NCI-H748 (cell line): Measurements from ENCODE around the gene ATP8A1.

Experiments
- DNase-seq: peaks from one replicate; lab custom pipeline; 2025; ENCODE audit not compliant: unreplicated experiment; lab: John Stamatoyannopoulos, UW

Gene ATP8A1

DNA sequence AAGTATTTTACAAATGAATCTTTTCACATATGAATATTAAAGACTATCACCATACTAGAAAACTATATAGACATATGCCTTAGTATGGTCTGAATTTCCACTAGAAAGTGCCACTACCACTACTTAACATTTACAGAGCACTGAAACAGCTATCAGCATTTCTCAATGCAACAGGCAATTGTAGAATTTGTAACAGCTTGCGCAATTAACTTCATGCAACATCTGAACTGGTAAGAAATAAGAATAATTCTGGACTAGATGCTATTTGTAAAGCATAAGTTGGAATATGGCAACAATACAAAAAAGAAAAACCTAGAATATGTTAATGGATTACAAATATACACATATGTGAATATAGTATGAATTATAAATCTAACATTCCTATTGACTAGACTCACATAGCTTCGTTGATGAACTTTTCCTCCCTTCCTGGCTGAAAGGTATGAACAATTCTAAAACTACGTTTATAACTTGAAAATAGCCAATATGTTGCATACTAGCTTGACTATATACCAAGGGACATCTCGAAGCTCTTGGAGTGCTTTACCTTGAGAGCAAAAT lies 82.0 kb downstream of the ATP8A1 start:
- DNase-seq, result no peak

GRCh38 chr4:42573249-42573648 lies 83.7 kb downstream of the ATP8A1 start:
- DNase-seq, result no peak

DNA sequence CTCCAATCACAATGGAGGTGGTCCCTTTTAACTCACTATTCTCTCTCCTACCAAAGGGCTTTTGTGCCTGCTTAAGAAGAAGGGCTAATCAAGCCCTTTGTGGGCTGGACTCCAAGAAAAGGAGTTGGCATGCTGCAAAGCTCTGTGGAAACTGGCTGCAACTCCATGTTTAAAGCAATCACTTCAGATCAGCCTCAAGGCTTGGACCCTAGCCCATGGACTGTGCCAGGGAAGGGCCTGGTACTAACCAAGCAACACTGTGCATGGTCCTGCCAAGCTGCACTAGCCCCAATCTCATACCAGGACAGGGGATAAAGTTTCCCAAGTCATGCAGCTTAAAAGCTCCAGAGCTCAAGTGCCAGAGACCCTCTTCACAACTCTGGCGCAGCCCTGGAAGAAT lies 86.7 kb downstream of the ATP8A1 start:
- no peak for DNase-seq

DNA sequence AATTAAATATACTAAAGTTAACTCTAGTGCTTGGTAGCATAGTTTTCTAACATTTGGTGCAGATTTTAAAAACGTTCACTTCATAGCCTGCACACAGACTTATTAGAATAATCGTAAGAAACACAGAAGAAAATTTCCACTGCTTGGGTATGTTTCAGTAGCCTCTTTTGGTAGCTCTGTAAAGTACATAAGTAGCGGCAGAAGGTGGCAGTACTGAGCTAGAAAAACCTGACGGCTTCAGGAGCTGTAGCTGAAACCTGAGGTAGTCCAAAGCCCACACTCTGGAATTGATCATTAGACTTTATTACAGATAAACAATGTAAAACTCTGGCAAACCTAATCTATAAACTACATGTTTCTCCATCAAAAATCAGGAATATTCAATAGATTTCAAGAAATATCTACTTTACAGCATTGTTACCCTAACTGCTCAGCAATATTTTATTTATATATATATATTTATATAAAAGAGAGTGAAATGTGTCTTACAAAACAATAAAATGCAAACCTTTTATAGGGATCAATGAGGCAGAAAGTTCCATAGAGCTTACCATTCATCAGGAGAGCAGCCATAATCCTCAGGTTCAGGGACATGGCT lies 88.2 kb downstream of the ATP8A1 start:
- DNase-seq, result peak; percentile 61

DNA sequence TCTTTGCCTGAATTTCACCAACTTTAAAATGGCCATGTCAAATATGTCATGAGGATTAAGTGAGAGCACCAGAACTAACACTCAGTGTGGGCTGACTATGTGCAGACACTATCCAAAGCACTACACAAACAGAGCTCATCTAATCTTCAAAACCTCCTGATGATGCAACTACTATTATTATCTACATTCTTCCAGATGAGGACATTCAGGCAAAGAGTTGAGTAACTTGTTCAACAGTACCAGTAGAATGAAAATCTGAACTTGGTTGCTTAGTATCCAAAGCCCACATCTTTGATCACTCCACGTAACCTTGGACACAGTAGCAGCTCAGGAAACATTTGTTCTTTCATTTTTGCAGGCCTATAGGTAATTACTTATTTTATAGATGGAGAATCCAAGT lies 90.1 kb downstream of the ATP8A1 start:
- no peak for DNase-seq

DNA sequence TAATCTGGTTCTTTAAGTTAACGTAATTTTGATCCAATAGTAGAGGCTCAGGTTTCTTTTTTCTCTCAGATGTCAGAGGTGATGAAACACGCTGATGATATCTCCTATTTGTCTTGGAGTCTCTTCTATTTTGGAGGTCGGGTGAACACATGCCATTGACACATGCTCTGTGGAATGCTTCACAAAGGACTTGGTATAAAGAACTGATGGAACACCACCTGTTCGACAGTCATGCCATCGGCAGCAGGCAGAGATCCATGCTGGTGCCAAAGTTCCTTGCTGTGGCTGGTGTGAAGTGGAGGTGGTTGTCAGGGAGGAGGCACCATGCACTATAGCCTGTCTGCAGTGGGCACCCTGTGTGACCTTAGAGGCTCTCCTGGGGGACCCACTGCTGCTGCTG lies 94.9 kb downstream of the ATP8A1 start:
- no peak for DNase-seq

DNA sequence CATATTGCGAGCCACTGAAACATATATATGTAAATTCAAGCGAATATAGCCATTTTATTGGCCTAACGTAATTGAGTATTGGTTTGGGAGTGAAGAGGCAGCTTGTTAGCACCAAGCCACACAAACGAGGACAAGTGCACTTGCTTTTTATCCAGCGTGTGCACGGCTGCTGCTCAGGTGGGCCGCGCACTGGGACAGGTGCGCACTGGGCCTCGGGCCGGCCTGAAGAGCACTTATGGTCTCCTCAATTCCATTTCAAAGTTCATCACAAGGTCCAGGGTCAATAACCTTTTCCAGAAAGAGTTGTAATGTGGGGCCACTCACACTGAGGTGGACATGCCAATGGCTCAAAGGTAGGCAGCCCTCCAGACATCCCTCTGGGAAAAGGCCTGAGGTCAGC lies 95.9 kb downstream of the ATP8A1 start:
- no peak for DNase-seq

GRCh38 chr4:42560467-42560861 lies 96.4 kb downstream of the ATP8A1 start:
- no peak for DNase-seq

DNA sequence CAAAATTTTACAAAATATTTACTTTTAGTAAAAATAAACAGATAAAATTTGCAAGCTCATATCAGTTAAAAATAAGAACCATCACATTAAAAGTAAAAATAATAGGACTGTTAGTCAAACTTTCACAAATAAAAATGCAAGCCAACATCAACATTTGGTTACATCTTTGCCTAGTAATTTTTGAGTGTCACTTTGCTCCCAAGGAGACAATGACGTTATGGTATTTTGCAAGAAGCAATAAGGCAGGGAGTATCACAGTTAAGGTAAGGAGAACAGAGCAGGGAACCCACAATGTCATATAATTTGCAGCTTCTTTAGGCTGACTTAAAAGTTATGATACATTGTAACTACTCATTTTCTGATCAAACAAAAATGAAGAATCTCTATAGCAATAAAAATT lies 98.7 kb downstream of the ATP8A1 start:
- DNase-seq, result no peak

- no peak for DNase-seq
Observed at GRCh38 chr4:42555828-42556227, 101.1 kb downstream of the ATP8A1 start.

DNA sequence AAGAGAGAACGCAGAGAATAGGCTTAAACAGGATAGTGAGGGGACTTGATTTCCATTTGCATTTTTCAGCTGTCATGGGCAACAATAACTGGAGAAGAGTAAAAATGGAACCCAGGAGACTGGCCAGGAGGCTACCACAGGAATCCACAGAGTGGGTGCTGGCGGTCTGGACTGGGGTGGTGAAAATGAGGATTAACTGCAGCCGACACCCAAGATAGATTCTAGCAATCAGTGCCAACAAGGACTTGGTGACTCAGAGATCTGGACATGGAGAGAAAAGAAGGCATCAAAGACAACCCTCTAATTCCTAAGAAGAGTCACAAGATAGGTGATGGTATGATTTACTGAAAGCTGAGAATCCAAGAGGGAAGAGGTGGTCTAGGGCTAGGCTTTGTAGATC lies 102.8 kb downstream of the ATP8A1 start:
- no peak for DNase-seq

DNA sequence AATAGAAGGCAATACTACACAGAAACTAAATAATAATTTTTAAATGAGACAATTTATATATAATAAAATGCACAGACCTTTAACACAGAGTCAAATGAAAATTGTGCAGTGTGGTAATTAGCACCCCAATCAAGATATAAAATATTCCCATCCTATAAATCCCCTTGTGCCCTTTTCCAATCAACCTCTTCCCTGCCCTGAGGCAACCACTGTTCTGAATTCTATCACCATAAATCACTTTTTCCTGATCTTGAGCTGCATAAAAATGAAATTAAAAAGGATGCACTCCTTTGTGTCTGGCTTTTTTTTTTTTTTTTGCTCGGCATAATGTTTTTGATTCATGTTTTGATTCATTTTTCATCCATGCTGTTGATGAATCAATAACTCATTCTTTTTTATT lies 107.0 kb downstream of the ATP8A1 start:
- no peak for DNase-seq

- no peak for DNase-seq
Observed at GRCh38 chr4:42547805-42548204, 109.1 kb downstream of the ATP8A1 start.

GRCh38 chr4:42543762-42544161 lies 113.1 kb downstream of the ATP8A1 start:
- DNase-seq, result no peak

GRCh38 chr4:42543126-42543525 lies 113.8 kb downstream of the ATP8A1 start:
- no peak for DNase-seq

- no peak for DNase-seq
Observed at GRCh38 chr4:42541647-42542046, 115.3 kb downstream of the ATP8A1 start.

DNA sequence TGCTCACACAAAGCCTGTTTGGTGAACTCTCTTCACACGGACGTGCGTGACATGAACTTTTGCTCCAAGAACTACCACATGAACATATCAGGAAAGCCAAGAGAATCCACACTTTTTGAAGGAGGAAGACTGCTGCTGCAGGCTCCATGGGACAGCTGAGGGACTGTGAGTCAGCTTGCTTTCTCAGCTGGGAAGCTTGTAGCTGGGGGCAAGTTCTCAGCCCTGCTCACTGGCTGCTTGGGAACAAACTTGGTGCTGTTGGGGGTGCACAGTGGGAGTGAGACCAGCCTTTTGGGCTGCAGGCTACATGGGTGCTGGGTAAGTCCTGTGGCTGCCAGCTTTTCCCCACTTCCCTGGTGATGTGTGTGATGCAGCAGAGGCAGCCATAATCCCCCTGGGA lies 123.9 kb downstream of the ATP8A1 start:
- DNase-seq, result no peak

GRCh38 chr4:42531341-42532030 lies 125.4 kb downstream of the ATP8A1 start:
- DNase-seq, result no peak

GRCh38 chr4:42523066-42523718 lies 133.7 kb downstream of the ATP8A1 start:
- no peak for DNase-seq

- DNase-seq, result peak; percentile 23
Observed at GRCh38 chr4:42519803-42520417, 137.0 kb downstream of the ATP8A1 start.

- no peak for DNase-seq
Observed at GRCh38 chr4:42515156-42515884, 141.6 kb downstream of the ATP8A1 start.
